Endothelial cell of umbilical vein (primary cell): ENCODE data around the gene ZFYVE9. TPM values are rescaled to one million over a fixed set of nuclear protein-coding genes. Genes with fewer than 3 reads are reported as not detected.

Experiments used
- BruUV-seq: library from RNA; stranded (reverse); fragments of 400-500 nt; replicated peaks from 2 replicates; lab custom pipeline; 2021; lab: Mats Ljungman, UMichigan
- CTCF ChIA-PET: fragments of 300-600, 350-600 bp; sonication (Branson Sonifier 250); formaldehyde crosslinking; loops from one replicate; lab custom pipeline; 2021; ENCODE audit warnings: antibody characterized with exemption, inconsistent platforms; lab: Charles Lee
- POLR2A ChIA-PET: fragments of 300-600, 350-600 bp; sonication (Branson Sonifier 250); formaldehyde crosslinking; loops from one replicate; lab custom pipeline; 2021; ENCODE audit warnings: antibody characterized with exemption, inconsistent platforms; lab: Charles Lee
- DNase-seq: peaks from one replicate; pipeline ENCODE4 v3.0.0-alpha.2; 2011; ENCODE audit warnings: low read depth, low spot score
- FAIRE-seq: peaks from 2 replicates; lab custom pipeline; 2011; peaks lifted over from hg19 to GRCh38; lab: Jason Lieb, UNC
- H2AFZ ChIP-seq: 2 replicates; pipeline ENCODE4 v1.6.0; 2012; ENCODE audit warnings: low read depth, low read length, control low read depth, inconsistent platforms
- H3K27ac ChIP-seq: 2 replicates; pipeline ENCODE4 v1.5.1; 2011; ENCODE audit warnings: low read depth, mild to moderate bottlenecking, control low read depth, low read length, moderate library complexity; ENCODE audit not compliant: insufficient read depth
- H3K27me3 ChIP-seq, 2 experiments: 2 replicates each; pipeline versions ENCODE4 v1.6.0 to v1.6.1; 2011; ENCODE audit warnings: low read length in 2 of 2, mixed read lengths in 1 of 2; ENCODE audit not compliant: control insufficient read depth in 2 of 2, insufficient read depth in 2 of 2
- H3K36me3 ChIP-seq, 2 experiments: 2 replicates in 1 of 2; 3 replicates in 1 of 2; pipeline ENCODE4 v1.5.1; 2011; ENCODE audit warnings: low read length in 2 of 2, mild to moderate bottlenecking in 1 of 2, moderate library complexity in 1 of 2; ENCODE audit not compliant: control insufficient read depth in 2 of 2, insufficient read depth in 2 of 2; ENCODE audit errors: extremely low read depth in 1 of 2
- H3K4me1 ChIP-seq: 3 replicates; pipeline ENCODE4 v1.5.1; 2011; ENCODE audit warnings: mild to moderate bottlenecking, low read length; ENCODE audit not compliant: control insufficient read depth, insufficient read depth; ENCODE audit errors: extremely low read depth
- H3K4me2 ChIP-seq: 2 replicates; pipeline ENCODE4 v1.6.1; 2011; ENCODE audit warnings: low read length, control low read depth, mixed read lengths; ENCODE audit not compliant: insufficient read depth
- H3K4me3 ChIP-seq, 3 experiments: fragments of 200-600 bp in 1 of 3; sonication (generic), shearing (Covaris generic) in 1 of 3; replicated peaks in 1 of 3; 2 replicates each; pipeline ENCODE4 v1.5.1; 2011 to 2016; ENCODE audit warnings: control low read depth in 3 of 3, low read length in 3 of 3, mild to moderate bottlenecking in 2 of 3, inconsistent platforms in 1 of 3, low read depth in 1 of 3, moderate library complexity in 1 of 3; ENCODE audit not compliant: insufficient read depth in 1 of 3
- H3K79me2 ChIP-seq: 2 replicates; pipeline ENCODE4 v1.6.0; 2012; ENCODE audit warnings: low read length, inconsistent platforms; ENCODE audit not compliant: control insufficient read depth, insufficient read depth
- H3K9ac ChIP-seq: replicated peaks from 2 replicates; pipeline ENCODE3; 2011; ENCODE audit warnings: low read length, control low read depth; ENCODE audit not compliant: insufficient read depth; ENCODE audit errors: extremely low read depth
- H3K9me1 ChIP-seq: replicated peaks from 3 replicates; pipeline ENCODE4 v1.6.0; 2011; ENCODE audit warnings: mild to moderate bottlenecking, low read length; ENCODE audit not compliant: control insufficient read depth, insufficient read depth; ENCODE audit errors: extremely low read depth
- H3K9me3 ChIP-seq: replicated peaks from 2 replicates; pipeline ENCODE4 v1.5.1; 2012; ENCODE audit warnings: low read length, inconsistent platforms; ENCODE audit not compliant: control insufficient read depth, insufficient read depth
- H4K20me1 ChIP-seq: replicated peaks from 2 replicates; pipeline ENCODE3; 2011; ENCODE audit warnings: mild to moderate bottlenecking, low read length; ENCODE audit not compliant: control insufficient read depth, insufficient read depth; ENCODE audit errors: extremely low read depth
- CTCF ChIP-seq, 2 donors: IDR thresholded peaks; 1 replicate in 1 of 2; 2 replicates in 1 of 2; pipeline ENCODE4 v1.5.1; 2011; ENCODE audit warnings: low read length in 2 of 2, mild to moderate bottlenecking in 2 of 2, moderate library complexity in 2 of 2, control low read depth in 1 of 2, inconsistent platforms in 1 of 2, low read depth in 1 of 2; ENCODE audit not compliant: insufficient read depth in 1 of 2; ENCODE audit errors: extremely low read depth in 1 of 2
- EZH2 ChIP-seq: IDR thresholded peaks from 2 replicates; pipeline ENCODE4 v1.6.1; 2012; ENCODE audit warnings: borderline replicate concordance, low read depth, mild to moderate bottlenecking, moderate library complexity, low read length, inconsistent platforms; ENCODE audit not compliant: severe bottlenecking
- FOS ChIP-seq: IDR thresholded peaks from 2 replicates; pipeline ENCODE4 v1.6.1; 2011; ENCODE audit warnings: mild to moderate bottlenecking, low read length, moderate library complexity, borderline replicate concordance; ENCODE audit not compliant: insufficient read depth
- GATA2 ChIP-seq: IDR thresholded peaks from 2 replicates; pipeline ENCODE4 v1.7.0; 2011; ENCODE audit warnings: low read depth, mild to moderate bottlenecking, moderate library complexity, mixed read lengths, low read length; ENCODE audit not compliant: insufficient read length, insufficient read depth
- JUN ChIP-seq: IDR thresholded peaks from 2 replicates; pipeline ENCODE4 v1.6.1; 2011; ENCODE audit warnings: borderline replicate concordance, low read depth; ENCODE audit not compliant: insufficient read length, insufficient read depth
- MYC ChIP-seq: IDR thresholded peaks from one replicate; pipeline ENCODE4 v1.6.1; 2011; ENCODE audit warnings: mild to moderate bottlenecking, low read depth, low read length
- POLR2A ChIP-seq: IDR thresholded peaks from 2 replicates; pipeline ENCODE4 v1.6.1; 2012; ENCODE audit warnings: low read depth, mild to moderate bottlenecking, control low read depth, low read length
- dilution Hi-C: fragments of 300-500 bp; cut with MboI; formaldehyde crosslinking; loops from one replicate; pipeline ENCODE4 v1.15.0; 2019; ENCODE audit warnings: low sequenced_read_pairs; ENCODE audit not compliant: extremely low pct_ligation_motif_present
- intact Hi-C: fragments of 100-400 bp; cut with micrococcal nuclease; formaldehyde crosslinking; loops from one replicate; pipeline ENCODE4 v1.10.0; 2022
- polyA plus RNA-seq, 4 experiments: library from polyadenylated mRNA; depleted of rRNA in 3 of 4; stranded (reverse) in 3 of 4; unstranded in 1 of 4; fragments of >200 nt; gene quantifications; 2 replicates each; pipeline versions ENCODE4 v1.2.1 to v1.2.3, GENCODE V29; 2011 to 2012; ENCODE audit warnings: missing spikeins in 1 of 4
- total RNA-seq: library from RNA; stranded (reverse); gene quantifications from 2 replicates; pipeline ENCODE4 v1.2.3, GENCODE V29; 2021
- TF ChIP-seq, protein P1 (sequence below): IDR thresholded peaks from 2 replicates; pipeline ENCODE4 v1.6.1; 2011; ENCODE audit not compliant: insufficient read depth, insufficient read length

Gene ZFYVE9
- total and polyA plus RNA-seq, 2 donors (not counting 3 experiments of a cell fraction or from before 2014, with no cell fraction given): 4.1 to 16.8 TPM

DNA sequence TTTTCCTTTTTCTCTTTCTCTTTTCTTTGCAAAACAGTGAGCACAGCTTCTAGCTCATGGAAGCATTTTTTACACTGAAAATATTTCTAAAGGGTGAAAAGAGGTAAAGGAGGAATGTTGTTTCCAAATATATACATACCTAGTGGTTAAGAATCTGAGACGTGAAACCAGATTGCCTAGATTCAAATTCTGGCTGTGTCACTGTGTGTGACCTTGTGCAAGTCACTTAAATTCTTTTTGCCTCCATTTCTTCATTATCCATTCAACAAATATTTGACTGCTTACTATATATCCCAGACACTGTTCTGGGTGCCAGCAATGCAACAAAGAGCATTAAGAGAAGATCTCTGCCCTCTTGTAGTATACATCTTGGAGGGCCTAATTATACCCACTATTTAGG is 53.3 kb downstream of the ZFYVE9 start:
- Histone ChIP-seq H3K4me2 (no peak overlapping the region), H3K9me1 (no peaks in the 10 kb centered on the region), H3K4me1 (peaks cover 10% of the 10 kb centered on the region), H3K9me3 (no peaks in the 10 kb centered on the region), H3K36me3 (no peaks in the 10 kb centered on the region), H2AFZ (no peak overlapping the region), H3K9ac (no peak overlapping the region), H3K79me2 (peaks cover 7% of the 10 kb centered on the region), H3K4me3 (no peak overlapping the region), H4K20me1 (no peaks in the 10 kb centered on the region), H3K27ac (no peak overlapping the region), H3K27me3 (no peaks in the 10 kb centered on the region)
- no TSS peak for BruUV-seq
- POLR2A ChIA-PET: no interaction called here
- FAIRE-seq (no peak), DNase-seq (no peak)
- intact Hi-C loops (no loop called here), dilution Hi-C loops (no loop called here)
- CTCF ChIA-PET: interaction anchor here (1.3 kb wide), 1 partner anchor 9 kb away, joined by 6 read pairs; no protein-coding TSS in a partner anchor
- TF ChIP-seq POLR2A (no peak), CTCF (IDR thresholded peaks at IDR 0.05; ENCODE audit: extremely low read depth in 1 of 2, insufficient read depth in 1 of 2, low read depth in 1 of 2, low read length in 2 of 2) (no peak)

- dilution Hi-C loops: no loop called here
Observed at GRCh38 chr1:52203935-52204625, 62.2 kb downstream of the ZFYVE9 start.

More at GRCh38 chr1:52203935-52204625, 62.2 kb downstream of the ZFYVE9 start:
- FAIRE-seq (no peak), DNase-seq (no peak)
- Histone ChIP-seq H3K27ac (no peak overlapping the region), H3K4me3 (no peak overlapping the region), H3K79me2 (no peaks in the 10 kb centered on the region), H3K36me3 (no peaks in the 10 kb centered on the region), H2AFZ (no peak overlapping the region), H3K9me3 (no peaks in the 10 kb centered on the region), H3K9ac (no peak overlapping the region), H3K9me1 (no peaks in the 10 kb centered on the region), H3K4me2 (no peak overlapping the region), H3K4me1 (no peaks in the 10 kb centered on the region), H4K20me1 (no peaks in the 10 kb centered on the region), H3K27me3 (no peaks in the 10 kb centered on the region)
- intact Hi-C loops: no loop called here
- POLR2A ChIA-PET: no interaction called here
- TF ChIP-seq POLR2A (no peak), GATA2 (no peak), EZH2 (no peak), FOS (no peak), MYC (no peak), CTCF (IDR thresholded peaks at IDR 0.05; ENCODE audit: extremely low read depth in 1 of 2, insufficient read depth in 1 of 2, low read depth in 1 of 2, low read length in 2 of 2) (no peak), JUN (no peak)
- TF ChIP-seq, protein P1, sequence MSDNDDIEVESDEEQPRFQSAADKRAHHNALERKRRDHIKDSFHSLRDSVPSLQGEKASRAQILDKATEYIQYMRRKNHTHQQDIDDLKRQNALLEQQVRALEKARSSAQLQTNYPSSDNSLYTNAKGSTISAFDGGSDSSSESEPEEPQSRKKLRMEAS: no peak
- CTCF ChIA-PET: interaction anchor here (0.7 to 1.8 kb wide), 4 partner anchors 10 to 183 kb away, joined by 3 to 6 read pairs (median 4); no protein-coding TSS in a partner anchor
- BruUV-seq: no TSS peak
